ENCODE results near the gene DNAI4.

The DNAI4 gene

DNA sequence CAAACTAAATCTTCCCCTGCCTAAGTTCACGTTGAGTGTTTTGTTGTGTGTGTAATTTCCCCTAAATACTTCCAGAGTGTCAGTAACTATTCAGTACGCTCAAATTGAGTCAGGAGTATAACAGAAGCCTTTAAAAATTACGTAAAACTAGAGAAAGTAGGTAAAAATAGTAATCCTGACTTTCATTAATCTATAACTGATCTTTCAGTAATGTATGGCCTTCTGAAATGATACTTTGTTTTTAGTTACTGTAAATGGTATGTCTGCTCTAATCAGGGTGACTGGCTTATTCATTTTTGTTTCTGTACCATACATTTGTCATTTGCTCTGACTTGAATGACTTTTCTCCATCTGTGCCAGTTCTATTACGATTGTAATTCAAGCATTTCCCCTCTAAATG, 29.6 kb upstream of the DNAI4 start:
- Histone ChIP-seq H3K27me3 (ENCODE audit: low read depth, low read length) (no peaks in the 10 kb centered on the region), H2AFZ (ENCODE audit: low read depth, low read length) (no peak overlapping the region), H4K20me1 (ENCODE audit: insufficient read depth, low read length) (0 out of 2 replicates have a peak, but pooled peaks cover 3% of the 10 kb centered on the region), H3K27ac (ENCODE audit: low read length) (peak overlapping the region; percentile 40; the same call in 1 of the 2 replicates), H3K9me3 (ENCODE audit: insufficient read depth, low read length) (no peaks in the 10 kb centered on the region), H3K4me3 (ENCODE audit: low read length) (no peak overlapping the region), H3K4me1 (ENCODE audit: low read length) (peaks cover 3% of the 10 kb centered on the region; the same call in 1 of the 2 replicates), H3K4me2 (ENCODE audit: low read length) (peak overlapping the region; percentile 14; the same call in 1 of the 2 replicates), H3K79me2 (ENCODE audit: low read length) (no peaks in the 10 kb centered on the region), H3K9ac (ENCODE audit: low read length) (no peak overlapping the region), H3K36me3 (replicated peaks; ENCODE audit: low read depth, low read length) (peaks cover 23% of the 10 kb centered on the region)
- no peak for TF ChIP-seq EZH2phosphoT487 (IDR thresholded peaks at IDR 0.05; ENCODE audit: low read depth)
- TF ChIP-seq, protein P1, sequence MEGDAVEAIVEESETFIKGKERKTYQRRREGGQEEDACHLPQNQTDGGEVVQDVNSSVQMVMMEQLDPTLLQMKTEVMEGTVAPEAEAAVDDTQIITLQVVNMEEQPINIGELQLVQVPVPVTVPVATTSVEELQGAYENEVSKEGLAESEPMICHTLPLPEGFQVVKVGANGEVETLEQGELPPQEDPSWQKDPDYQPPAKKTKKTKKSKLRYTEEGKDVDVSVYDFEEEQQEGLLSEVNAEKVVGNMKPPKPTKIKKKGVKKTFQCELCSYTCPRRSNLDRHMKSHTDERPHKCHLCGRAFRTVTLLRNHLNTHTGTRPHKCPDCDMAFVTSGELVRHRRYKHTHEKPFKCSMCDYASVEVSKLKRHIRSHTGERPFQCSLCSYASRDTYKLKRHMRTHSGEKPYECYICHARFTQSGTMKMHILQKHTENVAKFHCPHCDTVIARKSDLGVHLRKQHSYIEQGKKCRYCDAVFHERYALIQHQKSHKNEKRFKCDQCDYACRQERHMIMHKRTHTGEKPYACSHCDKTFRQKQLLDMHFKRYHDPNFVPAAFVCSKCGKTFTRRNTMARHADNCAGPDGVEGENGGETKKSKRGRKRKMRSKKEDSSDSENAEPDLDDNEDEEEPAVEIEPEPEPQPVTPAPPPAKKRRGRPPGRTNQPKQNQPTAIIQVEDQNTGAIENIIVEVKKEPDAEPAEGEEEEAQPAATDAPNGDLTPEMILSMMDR (IDR thresholded peaks at IDR 0.05; ENCODE audit: low read depth, low read length), result no peak

GRCh38 chr1:66951513-66951912, 26.9 kb upstream of the DNAI4 start:
- peaks cover 19% of the 10 kb centered on the region for H3K36me3 ChIP-seq (replicated peaks; ENCODE audit: low read depth, low read length)
- H3K4me1 ChIP-seq (ENCODE audit: low read length), result peaks cover 3% of the 10 kb centered on the region; the same call in 1 of the 2 replicates
- no peak overlapping the region for H3K9ac ChIP-seq (ENCODE audit: low read length)
- no peaks in the 10 kb centered on the region for H3K27me3 ChIP-seq (ENCODE audit: low read depth, low read length)
- no peak overlapping the region for H3K4me2 ChIP-seq (ENCODE audit: low read length)
- H3K9me3 ChIP-seq (ENCODE audit: insufficient read depth, low read length), result no peaks in the 10 kb centered on the region
- no peak overlapping the region for H2AFZ ChIP-seq (ENCODE audit: low read depth, low read length)
- no peaks in the 10 kb centered on the region for H3K79me2 ChIP-seq (ENCODE audit: low read length)
- no peak overlapping the region for H3K27ac ChIP-seq (ENCODE audit: low read length)
- no peak overlapping the region for H3K4me3 ChIP-seq (ENCODE audit: low read length)
- H4K20me1 ChIP-seq (ENCODE audit: insufficient read depth, low read length), result 0 out of 2 replicates have a peak, but pooled peaks cover 3% of the 10 kb centered on the region
- TF ChIP-seq EZH2phosphoT487 (IDR thresholded peaks at IDR 0.05; ENCODE audit: low read depth), result no peak
- TF ChIP-seq, protein P1 (IDR thresholded peaks at IDR 0.05; ENCODE audit: low read depth, low read length), result no peak

GRCh38 chr1:66947267-66947666, 22.6 kb upstream of the DNAI4 start:
- Histone ChIP-seq H4K20me1 (ENCODE audit: insufficient read depth, low read length) (peaks cover 3% of the 10 kb centered on the region; the same call in 1 of the 2 replicates), H3K4me3 (ENCODE audit: low read length) (no peak overlapping the region), H3K27me3 (ENCODE audit: low read depth, low read length) (no peaks in the 10 kb centered on the region), H3K9ac (ENCODE audit: low read length) (no peak overlapping the region), H3K4me1 (ENCODE audit: low read length) (no peaks in the 10 kb centered on the region), H3K36me3 (replicated peaks; ENCODE audit: low read depth, low read length) (peaks cover 19% of the 10 kb centered on the region), H3K9me3 (ENCODE audit: insufficient read depth, low read length) (no peaks in the 10 kb centered on the region), H3K27ac (ENCODE audit: low read length) (no peak overlapping the region), H3K79me2 (ENCODE audit: low read length) (no peaks in the 10 kb centered on the region), H3K4me2 (ENCODE audit: low read length) (no peak overlapping the region), H2AFZ (ENCODE audit: low read depth, low read length) (no peak overlapping the region)
- no peak for TF ChIP-seq EZH2phosphoT487 (IDR thresholded peaks at IDR 0.05; ENCODE audit: low read depth)
- TF ChIP-seq, protein P1 (IDR thresholded peaks at IDR 0.05; ENCODE audit: low read depth, low read length), result no peak

GRCh38 chr1:66945316-66945715, 20.7 kb upstream of the DNAI4 start:
- H3K79me2 ChIP-seq (ENCODE audit: low read length), result peaks cover 5% of the 10 kb centered on the region; the same call in 1 of the 2 replicates

More at GRCh38 chr1:66945316-66945715, 20.7 kb upstream of the DNAI4 start:
- Histone ChIP-seq H2AFZ (ENCODE audit: low read depth, low read length) (no peak overlapping the region), H3K4me2 (ENCODE audit: low read length) (no peak overlapping the region), H3K4me1 (ENCODE audit: low read length) (no peaks in the 10 kb centered on the region), H3K4me3 (ENCODE audit: low read length) (no peak overlapping the region), H3K36me3 (replicated peaks; ENCODE audit: low read depth, low read length) (peaks cover 19% of the 10 kb centered on the region), H3K27me3 (ENCODE audit: low read depth, low read length) (no peaks in the 10 kb centered on the region), H3K9ac (ENCODE audit: low read length) (no peak overlapping the region), H3K9me3 (ENCODE audit: insufficient read depth, low read length) (no peaks in the 10 kb centered on the region), H3K27ac (ENCODE audit: low read length) (no peak overlapping the region), H4K20me1 (ENCODE audit: insufficient read depth, low read length) (no peaks in the 10 kb centered on the region; the same call in 1 of the 2 replicates)
- no peak for TF ChIP-seq EZH2phosphoT487 (IDR thresholded peaks at IDR 0.05; ENCODE audit: low read depth)
- TF ChIP-seq, protein P1 (IDR thresholded peaks at IDR 0.05; ENCODE audit: low read depth, low read length), result no peak

All from OCI-LY3 (cell line).